Natural killer cell treated with Interleukin-12 subunit alpha and Interleukin-12 subunit beta and Interleukin-15 and Interleukin-18, amount 100 ng/mL, for 72 hours (primary cell): ENCODE data around the gene KRT5. TPM values are rescaled to one million over a fixed set of nuclear protein-coding genes. Genes with fewer than 3 reads are reported as not detected.
"Not testable (repeated sequence)": the region's sequence is repeated elsewhere in the genome, so short reads cannot be mapped to it uniquely, and the experiment has no call there.

ENCODE experiments used
- ATAC-seq, 2 donors: fragments of 150-1000 bp; cut with Tn5 transposase in 1 of 2; sonication (Bioruptor Pico), chemical (Tn5 transposase) in 1 of 2; 2 replicates each; pipeline ENCODE4 v1.10.0; 2021
- DNase-seq: peaks from one replicate; pipeline ENCODE4 v3.0.0; 2022; ENCODE audit warnings: low spot score
- H3K27ac Mint-ChIP-seq, 2 donors: 1 replicate in 1 of 2; 2 replicates in 1 of 2; pipeline ENCODE4 v1.8.0; 2022; ENCODE audit warnings: mixed read lengths in 2 of 2, mild to moderate bottlenecking in 1 of 2, moderate library complexity in 1 of 2
- H3K27me3 Mint-ChIP-seq, 2 donors: 1 replicate in 1 of 2; 2 replicates in 1 of 2; pipeline ENCODE4 v1.8.0; 2022; ENCODE audit warnings: mixed read lengths in 2 of 2
- H3K36me3 Mint-ChIP-seq: one replicate; pipeline ENCODE4 v1.8.0; 2022; ENCODE audit warnings: mixed read lengths
- H3K4me1 Mint-ChIP-seq, 2 donors: 1 replicate in 1 of 2; 2 replicates in 1 of 2; pipeline ENCODE4 v1.8.0; 2022; ENCODE audit warnings: low read depth in 2 of 2, mixed read lengths in 2 of 2, mild to moderate bottlenecking in 1 of 2
- H3K4me3 Mint-ChIP-seq: one replicate; pipeline ENCODE4 v1.8.0; 2022; ENCODE audit warnings: mixed read lengths
- H3K9me3 Mint-ChIP-seq: 2 replicates; pipeline ENCODE4 v1.8.0; 2022; ENCODE audit warnings: mixed read lengths
- total RNA-seq, 2 donors: library from RNA; stranded (reverse); gene quantifications; one replicate each; pipeline ENCODE4 v1.2.3, GENCODE V29; 2022

The KRT5 gene
- total RNA-seq, 2 donors from 2014 or later = not detected

GRCh38 chr12:52488736-52489135 is 31.5 kb downstream of the KRT5 start:
- ATAC-seq (no peak), DNase-seq (no peak)
- Mint-ChIP-seq H3K27me3 (peaks cover 36 to 42% of the 10 kb centered on the region in 2 donors), H3K4me3 (no peak overlapping the region), H3K9me3 (no peaks in the 10 kb centered on the region), H3K36me3 (peaks cover 13% of the 10 kb centered on the region), H3K27ac (no peak overlapping the region), H3K4me1 (no peaks in the 10 kb centered on the region)

DNA sequence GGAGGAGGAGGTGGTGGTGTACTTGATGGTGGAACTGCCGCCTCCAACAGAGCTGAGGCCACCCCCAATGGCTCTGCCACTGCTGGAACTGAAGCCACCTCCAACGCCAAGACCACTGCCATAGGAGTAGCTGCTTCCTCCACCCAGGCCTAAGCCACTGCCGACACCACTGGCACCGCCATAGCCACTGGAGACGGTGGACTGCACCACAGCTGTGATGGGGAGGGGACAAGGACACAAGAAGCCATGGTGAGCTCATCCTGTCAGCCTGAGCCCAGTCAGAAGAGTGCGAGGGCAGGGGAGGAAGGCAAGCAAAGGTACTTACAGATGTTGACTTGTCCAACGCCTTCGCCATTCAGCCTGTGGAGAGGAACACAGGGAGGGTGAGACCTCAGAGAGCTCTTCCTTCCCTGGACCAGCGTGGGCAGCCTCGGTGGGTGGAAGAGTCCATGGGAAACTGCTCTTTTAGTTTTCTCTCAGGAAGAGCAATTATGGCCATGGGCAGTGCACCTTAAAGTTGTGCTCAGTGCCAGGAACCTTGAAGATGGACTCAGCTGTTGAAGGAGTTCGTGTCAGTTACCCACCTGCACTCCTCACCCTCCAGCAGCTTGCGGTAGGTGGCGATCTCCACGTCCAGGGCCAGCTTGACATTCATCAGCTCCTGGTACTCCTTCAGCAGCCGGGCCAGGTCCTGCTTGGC is 32.3 kb downstream of the KRT5 start:
- not testable (repeated sequence) for H3K4me1 Mint-ChIP-seq, DNase-seq, H3K4me3 Mint-ChIP-seq, H3K9me3 Mint-ChIP-seq, H3K27ac Mint-ChIP-seq
- peak in 1 of 2 donors; percentile 20 for ATAC-seq
- H3K27me3 Mint-ChIP-seq = peaks cover 44 to 50% of the 10 kb centered on the region in 2 donors
- H3K36me3 Mint-ChIP-seq = peaks cover 13% of the 10 kb centered on the region

GRCh38 chr12:52487211-52487610 is 33.0 kb downstream of the KRT5 start:
- ATAC-seq (no peak), DNase-seq (no peak)
- Mint-ChIP-seq H3K9me3 (no peaks in the 10 kb centered on the region), H3K4me1 (no peaks in the 10 kb centered on the region), H3K27me3 (peaks cover 48 to 52% of the 10 kb centered on the region in 2 donors), H3K36me3 (peaks cover 13% of the 10 kb centered on the region), H3K4me3 (no peak overlapping the region), H3K27ac (no peak overlapping the region)

- Mint-ChIP-seq H3K27ac (no peak overlapping the region), H3K27me3 (peaks cover 46 to 50% of the 10 kb centered on the region in 2 donors), H3K9me3 (no peaks in the 10 kb centered on the region), H3K4me1 (no peaks in the 10 kb centered on the region), H3K36me3 (peaks cover 13% of the 10 kb centered on the region), H3K4me3 (no peak overlapping the region)
- DNase-seq = no peak
- ATAC-seq = no peak
These were observed 33.8 kb downstream of the KRT5 start for GRCh38 chr12:52486166-52487105.

GRCh38 chr12:52480073-52480472 is 40.1 kb downstream of the KRT5 start:
- ATAC-seq (no peak), DNase-seq (no peak)
- H3K36me3 Mint-ChIP-seq = peaks cover 8% of the 10 kb centered on the region
- H3K27me3 Mint-ChIP-seq = peaks cover 22 to 39% of the 10 kb centered on the region in 2 donors
- H3K9me3 Mint-ChIP-seq = no peaks in the 10 kb centered on the region
- no peaks in the 10 kb centered on the region for H3K4me1 Mint-ChIP-seq
- no peak overlapping the region for H3K27ac Mint-ChIP-seq
- no peak overlapping the region for H3K4me3 Mint-ChIP-seq

DNA sequence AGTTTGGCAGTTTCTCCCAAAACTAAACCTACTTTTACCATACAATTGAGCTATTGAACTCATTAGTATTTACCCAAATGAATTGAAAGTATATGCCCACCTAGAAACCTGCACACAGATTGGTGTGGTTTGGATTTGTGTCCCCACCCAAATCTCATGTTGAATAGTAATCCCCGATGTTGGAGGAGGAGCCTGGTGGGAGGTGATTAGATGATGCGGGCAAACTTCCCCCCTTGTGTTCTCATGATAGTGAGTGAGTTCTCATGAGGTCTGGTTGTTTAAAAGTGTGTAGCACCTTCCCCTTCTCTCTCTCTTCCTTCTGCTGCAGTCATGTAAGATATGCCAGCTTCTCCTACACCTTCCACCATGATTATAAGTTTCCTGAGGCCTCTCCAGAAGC is 42.5 kb downstream of the KRT5 start:
- H3K9me3 Mint-ChIP-seq = no peaks in the 10 kb centered on the region
- H3K4me1 Mint-ChIP-seq = no peaks in the 10 kb centered on the region
- H3K27me3 Mint-ChIP-seq = peaks cover 1 to 15% of the 10 kb centered on the region in 2 donors
- no peak overlapping the region for H3K27ac Mint-ChIP-seq
- H3K36me3 Mint-ChIP-seq = no peaks in the 10 kb centered on the region
- H3K4me3 Mint-ChIP-seq = no peak overlapping the region
- ATAC-seq (no peak), DNase-seq (no peak)

DNA sequence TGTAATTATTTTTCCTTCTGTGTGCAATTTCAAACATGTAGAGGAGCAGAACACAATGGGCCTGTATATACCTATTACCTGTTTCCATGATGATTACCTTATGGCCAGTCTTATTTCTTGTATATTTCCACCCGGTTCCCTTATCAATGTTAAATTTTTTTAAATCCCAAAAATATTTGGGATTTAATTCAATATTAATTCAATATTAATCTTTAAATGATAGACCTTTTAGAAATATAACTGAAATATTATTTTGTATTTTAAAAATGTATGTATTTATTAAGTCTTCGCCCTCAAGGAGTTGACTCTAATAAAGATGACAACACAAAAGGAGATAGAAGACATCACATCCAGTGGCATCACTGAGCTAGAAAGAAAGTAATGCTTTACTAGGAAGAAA is 46.0 kb downstream of the KRT5 start:
- H3K27ac Mint-ChIP-seq = no peak overlapping the region
- H3K9me3 Mint-ChIP-seq = no peaks in the 10 kb centered on the region
- no peak for DNase-seq

GRCh38 chr12:52473768-52474167 is 46.4 kb downstream of the KRT5 start, which contains the start of gene KRT6C:
Gene KRT6C, minus strand, starts transcription at chr12:52473805. Its CDS starts 68 bp downstream, at chr12:52473737.
- ATAC-seq (no peak), DNase-seq (no peak)
- no peak within 1 kb of the TSS for H3K27ac Mint-ChIP-seq
- H3K27me3 Mint-ChIP-seq = peaks cover 0 to 8% of the 10 kb centered on the region in 2 donors
- no peaks in the 10 kb centered on the region for H3K9me3 Mint-ChIP-seq
- H3K36me3 Mint-ChIP-seq = no peaks in the 10 kb centered on the region
- no peak within 1 kb of the TSS for H3K4me3 Mint-ChIP-seq
- no peaks in the 10 kb centered on the region for H3K4me1 Mint-ChIP-seq

More for the DNA sequence above, 46.0 kb downstream of the KRT5 start:
- no peak for ATAC-seq
- H3K4me1 Mint-ChIP-seq = no peaks in the 10 kb centered on the region
- H3K4me3 Mint-ChIP-seq = no peak overlapping the region
- peaks cover 0 to 8% of the 10 kb centered on the region in 2 donors for H3K27me3 Mint-ChIP-seq
- no peaks in the 10 kb centered on the region for H3K36me3 Mint-ChIP-seq

DNA sequence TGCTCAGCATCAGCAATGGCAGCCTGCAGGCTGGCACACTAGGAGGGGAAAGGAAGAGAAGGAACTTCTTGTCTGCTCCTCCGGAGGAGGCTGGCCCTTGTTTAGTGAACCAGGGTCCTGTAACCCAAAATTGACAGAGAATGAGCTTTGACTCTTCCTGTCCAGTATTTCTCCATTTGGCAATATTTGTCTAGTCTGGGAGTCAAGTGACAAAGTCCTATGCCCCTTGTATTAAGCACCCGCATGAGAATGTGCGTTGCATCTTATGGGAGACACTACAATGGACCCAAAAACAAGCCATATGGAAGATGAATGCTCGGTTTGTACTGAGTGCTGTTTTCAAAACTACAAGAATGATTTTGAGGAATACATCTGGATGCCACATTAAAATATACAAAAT is 50.3 kb downstream of the KRT5 start:
- Mint-ChIP-seq H3K27ac (no peak overlapping the region), H3K9me3 (no peaks in the 10 kb centered on the region), H3K36me3 (no peaks in the 10 kb centered on the region), H3K27me3 (peaks cover 8 to 21% of the 10 kb centered on the region in 2 donors), H3K4me3 (no peak overlapping the region), H3K4me1 (no peaks in the 10 kb centered on the region)
- DNase-seq (no peak), ATAC-seq (no peak)

GRCh38 chr12:52464897-52465296 is 55.3 kb downstream of the KRT5 start:
- H3K4me3 Mint-ChIP-seq = no peak overlapping the region
- H3K27me3 Mint-ChIP-seq = peaks cover 23 to 40% of the 10 kb centered on the region in 2 donors
- ATAC-seq = no peak
- no peak overlapping the region for H3K27ac Mint-ChIP-seq
- H3K36me3 Mint-ChIP-seq = no peaks in the 10 kb centered on the region
- DNase-seq = no peak
- H3K9me3 Mint-ChIP-seq = no peaks in the 10 kb centered on the region
- no peaks in the 10 kb centered on the region for H3K4me1 Mint-ChIP-seq

Other genes with a start within 250 kb of the KRT5 start
- under 1 TPM in 1 of 2 donors, not detected in 1; 0.43 TPM for gene KRT86, start 245.7 kb downstream of the KRT5 start, total RNA-seq
- gene KRT81, start 228.9 kb downstream of the KRT5 start, total RNA-seq = under 1 TPM in 1 of 2 donors, not detected in 1; 0.22 TPM
- gene KRT83, start 199.0 kb downstream of the KRT5 start, total RNA-seq = not detected
- gene KRT85, start 152.9 kb downstream of the KRT5 start, total RNA-seq = not detected
- gene KRT84, start 134.7 kb downstream of the KRT5 start, total RNA-seq = not detected
- not detected for gene KRT82, start 114.1 kb downstream of the KRT5 start, total RNA-seq
- gene KRT75, start 86.0 kb downstream of the KRT5 start, total RNA-seq = not detected
- not detected for gene KRT6B, start 68.2 kb downstream of the KRT5 start, total RNA-seq
- not detected for gene KRT6C, start 46.6 kb downstream of the KRT5 start, total RNA-seq
- not detected for gene KRT6A, start 27.1 kb downstream of the KRT5 start, total RNA-seq
- not detected for gene KRT71, start 32.8 kb upstream of the KRT5 start, total RNA-seq
- not detected for gene KRT74, start 53.4 kb upstream of the KRT5 start, total RNA-seq
- under 1 TPM in 1 of 2 donors, not detected in 1; 0.43 TPM for gene KRT72, start 81.1 kb upstream of the KRT5 start, total RNA-seq
- gene KRT73, start 98.2 kb upstream of the KRT5 start, total RNA-seq = under 1 TPM in 1 of 2 donors, not detected in 1; 0.52 TPM
- gene KRT2, start 131.8 kb upstream of the KRT5 start, total RNA-seq = not detected
- not detected for gene KRT1, start 160.0 kb upstream of the KRT5 start, total RNA-seq
- not detected for gene KRT77, start 183.1 kb upstream of the KRT5 start, total RNA-seq